ENCODE data around the gene LYPD5.
A peak's percentile ranks its signal among the peaks of the same experiment; 100 is the strongest.
"Not testable (repeated sequence)": the region's sequence is repeated elsewhere in the genome, so short reads cannot be mapped to it uniquely, and the experiment has no call there.

Gene LYPD5

DNA sequence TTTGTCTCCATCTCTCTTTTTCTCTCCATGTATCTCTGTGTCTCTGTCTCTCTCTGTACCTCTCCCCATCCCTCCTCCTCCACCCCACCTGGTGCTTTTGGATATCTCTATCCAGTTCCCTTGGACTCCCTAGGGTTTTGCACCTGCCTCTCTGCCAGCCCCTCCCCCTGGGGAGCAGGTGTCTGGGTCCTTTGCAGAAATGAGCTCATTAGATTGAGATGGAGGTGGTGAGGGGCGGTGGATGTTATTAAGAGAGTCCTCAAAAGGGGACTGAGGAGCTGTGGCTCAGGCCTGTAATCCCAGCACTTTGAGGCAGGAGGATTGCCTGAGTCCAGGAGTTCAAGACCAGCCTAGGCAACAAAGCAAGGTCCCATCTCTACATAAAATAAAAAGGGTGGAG, 23.6 kb downstream of the LYPD5 start:
- no peak for DNase-seq (ENCODE audit: low spot score)

DNA sequence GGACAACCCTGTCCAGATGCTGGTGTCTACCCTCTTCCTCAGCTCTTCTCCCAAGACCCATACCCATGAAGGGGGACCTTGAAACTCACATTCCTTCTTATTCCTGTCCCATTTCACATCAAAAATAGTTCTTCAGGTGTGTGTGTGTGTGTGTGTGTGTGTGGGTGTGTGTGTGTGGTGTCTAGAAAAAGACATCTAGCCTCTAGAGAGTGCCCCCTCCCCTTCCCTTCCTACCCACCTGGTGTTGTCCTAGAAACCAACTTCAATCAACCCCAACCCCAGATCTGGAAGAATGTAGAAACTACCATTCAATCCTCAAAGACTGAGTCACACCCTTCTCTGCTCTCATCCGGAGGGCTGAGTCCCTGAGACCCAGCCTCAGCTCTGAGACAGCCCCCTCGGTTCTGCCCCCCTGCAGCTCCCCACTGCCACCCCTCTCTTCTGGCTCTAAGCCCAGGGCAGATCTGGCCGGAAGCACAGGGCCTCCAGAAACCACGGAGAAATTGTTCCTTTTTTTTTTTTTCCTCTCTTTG, 25.0 kb downstream of the LYPD5 start:
- DNase-seq (ENCODE audit: low spot score): peak; percentile 62

DNA sequence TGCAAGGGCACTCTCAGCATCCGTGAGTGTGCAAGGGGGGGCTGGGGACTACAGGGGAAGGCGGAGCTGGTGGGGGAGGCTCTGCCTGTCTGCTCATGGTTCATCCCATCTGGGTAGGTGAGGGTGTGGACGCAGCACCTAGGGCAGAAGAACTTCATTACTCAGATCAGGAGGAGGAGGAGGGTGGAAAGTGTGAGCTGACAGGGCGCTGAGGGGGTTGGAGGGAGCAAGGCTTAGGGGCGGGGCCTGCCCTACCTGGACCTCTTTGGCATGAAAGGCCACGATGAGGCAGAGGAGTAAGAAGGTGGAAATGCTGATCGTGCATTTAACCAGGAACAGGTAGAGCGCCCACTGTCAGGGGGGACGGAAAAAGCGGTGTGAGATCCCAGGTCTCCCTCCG, 26.0 kb downstream of the LYPD5 start:
- DNase-seq (ENCODE audit: low spot score): no peak

DNA sequence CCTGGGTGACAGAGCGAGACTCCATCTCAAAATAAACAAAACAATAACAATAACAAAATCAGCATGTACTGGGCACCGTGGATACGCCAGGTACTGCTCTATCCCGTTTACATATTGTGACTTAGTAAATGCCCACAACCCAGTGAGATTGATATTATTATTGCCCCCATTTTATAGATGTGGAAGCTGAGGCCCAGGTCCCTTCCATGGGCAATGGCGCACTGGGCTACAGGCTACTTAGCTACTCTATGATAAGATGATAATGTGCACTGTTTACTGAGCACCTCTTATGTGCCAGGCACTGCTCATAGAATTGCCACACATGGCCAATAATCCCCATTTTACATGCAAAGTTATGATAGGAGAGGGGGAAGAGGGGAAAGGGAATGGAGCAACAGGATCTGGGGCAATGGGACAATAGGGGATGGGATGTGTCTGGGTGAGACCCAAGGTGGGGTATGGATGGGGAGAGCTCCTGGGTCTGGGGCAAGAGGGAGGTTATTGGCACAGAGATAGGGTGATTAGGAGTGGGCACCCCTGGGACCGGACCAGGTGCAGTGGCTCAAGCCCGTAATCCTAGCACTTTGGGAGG, 26.9 kb downstream of the LYPD5 start:
- DNase-seq (ENCODE audit: low spot score): no peak

DNA sequence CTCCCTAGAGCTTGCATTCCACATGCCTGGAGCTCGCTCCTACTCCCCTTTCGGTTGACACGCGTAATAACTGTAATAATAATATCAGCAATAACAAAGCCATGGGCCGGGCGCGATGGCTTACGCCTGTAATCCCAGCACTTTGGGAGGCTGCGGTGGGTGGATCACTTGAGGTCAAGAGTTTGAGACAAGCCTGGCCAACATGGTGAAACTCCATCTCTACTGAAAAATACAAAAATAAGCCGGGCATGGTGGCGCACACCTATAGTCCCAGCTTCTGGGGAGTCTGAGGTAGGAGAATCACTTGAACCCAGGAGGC, 27.3 kb downstream of the LYPD5 start:
- not testable (repeated sequence) for DNase-seq (ENCODE audit: low spot score)

DNA sequence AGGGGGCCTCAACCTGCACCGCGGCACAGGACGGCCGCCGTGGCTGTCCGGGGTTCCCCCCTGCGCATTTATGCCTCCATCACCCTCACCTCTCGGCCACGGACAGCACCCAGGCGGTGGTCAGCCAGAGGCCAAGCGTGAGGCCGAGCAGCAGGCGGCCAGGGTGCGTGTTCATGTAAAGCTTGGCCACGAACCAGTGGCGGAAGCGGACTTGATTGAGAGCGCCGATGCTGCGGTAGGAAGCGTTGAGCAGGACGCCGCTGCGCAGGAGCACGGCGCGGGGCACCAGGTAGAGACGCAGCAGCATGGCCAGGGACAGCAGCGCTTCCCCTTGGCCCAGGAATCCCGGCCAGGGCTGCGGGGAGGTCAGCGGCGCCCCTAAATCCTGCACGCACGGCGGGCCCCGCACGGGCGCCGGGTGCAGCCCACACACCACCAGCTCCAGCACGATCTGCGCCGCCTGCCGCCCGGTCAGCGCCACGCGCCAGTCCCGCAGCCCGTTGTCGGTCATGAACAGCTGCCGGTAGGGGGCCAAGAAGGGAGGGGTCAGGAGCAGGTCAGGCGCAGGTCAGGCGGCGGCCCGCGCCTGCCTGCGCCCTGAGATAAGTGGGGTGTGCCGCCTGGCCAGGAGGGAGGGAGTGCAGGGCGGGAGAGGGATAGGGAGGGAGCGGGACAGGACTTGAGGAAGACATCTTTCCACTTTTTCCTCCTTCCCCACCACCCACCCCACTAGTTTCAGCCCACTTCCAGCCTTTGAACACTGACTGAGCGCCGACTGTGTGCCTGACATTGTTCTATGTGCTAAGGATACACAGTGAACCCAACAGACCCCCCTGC, 27.9 kb downstream of the LYPD5 start:
- DNase-seq (ENCODE audit: low spot score): peak; percentile 69

DNA sequence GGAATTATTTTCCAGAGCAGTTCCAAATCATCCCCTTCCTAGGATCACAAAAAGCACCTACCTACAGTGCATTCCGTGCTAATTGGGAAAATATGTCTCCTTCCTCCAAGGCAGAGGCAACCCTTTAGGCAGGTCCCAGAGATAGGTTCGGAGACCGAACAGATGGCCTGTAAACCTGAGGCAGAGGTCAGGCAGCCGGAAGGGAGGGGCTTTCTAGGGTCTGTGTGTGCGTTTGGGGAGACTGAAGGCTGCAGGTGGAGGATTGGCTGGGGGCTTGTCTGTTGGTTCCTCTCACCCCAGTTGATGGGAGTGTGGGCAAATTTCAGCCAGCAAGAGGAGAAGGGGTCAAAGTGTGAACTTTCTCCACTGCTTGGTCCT, 28.5 kb downstream of the LYPD5 start:
- DNase-seq (ENCODE audit: low spot score): no peak

DNA sequence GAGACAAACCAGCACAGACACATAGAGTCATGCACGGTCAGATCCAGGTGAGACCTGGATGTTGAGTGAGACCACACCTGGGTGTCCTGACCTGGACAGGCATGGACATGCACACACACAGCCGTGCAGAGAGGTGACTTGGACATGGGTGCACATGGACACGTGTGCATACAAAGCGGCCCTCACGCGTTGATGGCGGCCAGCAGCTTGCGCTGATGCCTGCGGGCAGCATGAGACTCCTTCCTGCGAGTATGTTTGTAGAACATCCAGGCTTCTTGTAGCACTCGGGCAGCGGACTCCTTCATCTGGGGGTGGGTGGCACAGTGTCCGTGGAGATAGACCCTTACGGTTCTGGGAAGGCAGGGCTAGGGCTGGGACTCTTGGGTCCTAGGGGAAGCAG, 33.0 kb downstream of the LYPD5 start:
- DNase-seq (ENCODE audit: low spot score): no peak

DNA sequence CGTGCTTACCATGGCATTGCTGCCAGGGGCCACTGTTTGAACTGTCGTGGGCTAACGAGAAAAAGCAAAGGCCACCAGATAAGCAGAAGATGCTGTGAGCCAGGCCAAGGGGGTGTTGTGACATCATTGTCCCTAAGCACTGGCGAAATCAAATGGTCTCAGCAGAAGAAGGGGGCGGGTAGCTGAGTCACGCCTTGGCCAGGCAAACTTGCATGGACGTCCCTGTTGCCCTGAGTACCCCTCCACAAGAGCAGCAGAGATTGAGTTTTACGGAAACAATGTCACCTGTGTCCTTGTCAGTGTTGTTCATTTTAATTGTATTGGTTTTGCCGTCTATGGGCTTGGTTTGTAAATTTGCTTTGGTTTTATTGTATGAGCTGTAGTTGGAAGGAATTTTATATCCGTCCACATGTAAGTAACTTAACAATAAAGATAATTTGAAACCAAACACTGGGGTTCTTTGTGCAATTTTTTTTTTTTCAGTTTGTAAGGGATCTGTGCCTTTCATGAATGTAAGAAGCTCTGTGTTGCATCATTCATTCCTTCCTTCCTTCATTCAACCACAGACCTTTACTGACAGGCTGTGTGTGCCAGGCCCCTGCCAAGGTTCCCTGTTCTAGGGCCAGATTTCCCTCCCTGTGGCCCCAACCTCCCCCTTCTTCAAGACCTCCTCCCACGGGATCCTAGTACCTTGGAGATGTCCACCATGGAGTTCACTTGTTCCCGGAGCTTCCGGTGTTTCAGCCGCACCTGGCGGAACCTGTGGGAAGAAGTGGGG, 33.8 kb downstream of the LYPD5 start:
- DNase-seq (ENCODE audit: low spot score): no peak

DNA sequence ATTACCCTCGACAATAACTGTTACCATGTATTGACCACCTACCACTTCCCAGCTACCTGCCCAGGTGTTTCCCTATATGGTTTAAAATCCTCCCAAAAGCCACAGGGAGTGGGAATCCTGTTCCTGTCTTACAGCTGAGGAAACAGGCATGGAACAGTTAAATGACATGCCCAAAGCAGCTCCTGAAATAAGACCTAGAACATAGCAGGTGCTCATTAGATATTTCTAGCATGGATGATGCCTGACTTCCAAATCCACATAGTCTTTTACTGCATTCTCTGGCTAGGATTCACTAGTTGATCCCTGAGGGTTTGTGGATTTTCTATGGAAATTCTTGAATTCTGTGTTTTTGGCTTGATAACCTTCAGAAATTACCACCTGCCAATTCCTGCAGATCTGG, 34.4 kb downstream of the LYPD5 start:
- no peak for DNase-seq (ENCODE audit: low spot score)

DNA sequence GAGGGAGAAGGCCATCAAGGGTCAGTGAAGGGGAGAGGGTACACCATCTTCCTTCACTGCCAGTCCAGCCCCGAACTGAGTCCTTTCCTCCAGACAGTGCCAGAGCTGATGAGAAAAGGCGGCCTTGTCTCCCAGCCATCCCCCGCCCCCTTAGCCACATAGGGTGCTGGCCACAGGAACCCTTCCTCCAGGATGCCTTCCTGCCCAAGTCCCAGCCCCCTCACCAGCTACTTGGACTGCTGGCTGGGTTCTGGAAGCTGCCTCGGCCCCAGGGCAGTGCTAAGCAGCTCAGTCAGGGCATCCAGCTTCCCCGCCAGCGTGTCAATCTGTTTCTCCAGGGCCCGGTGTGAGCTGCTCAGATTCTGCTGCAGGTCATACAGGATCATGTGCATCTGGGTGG, 34.9 kb downstream of the LYPD5 start:
- no peak for DNase-seq (ENCODE audit: low spot score)

DNA sequence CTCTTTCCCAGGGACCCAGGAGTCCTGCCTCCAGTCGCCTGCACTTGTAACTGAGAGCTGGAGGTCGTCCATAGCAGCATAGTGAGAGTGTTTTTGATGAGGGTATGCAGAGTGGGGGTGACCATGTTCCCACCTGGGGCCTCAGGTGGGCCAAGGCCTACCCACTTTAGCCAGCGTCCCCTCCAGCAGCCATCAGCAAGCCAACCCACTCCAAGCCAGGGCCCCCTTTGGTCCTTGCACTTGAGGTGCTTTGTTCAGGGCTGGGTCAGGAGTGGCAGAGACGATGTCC, 35.5 kb downstream of the LYPD5 start:
- no peak for DNase-seq (ENCODE audit: low spot score)

DNA sequence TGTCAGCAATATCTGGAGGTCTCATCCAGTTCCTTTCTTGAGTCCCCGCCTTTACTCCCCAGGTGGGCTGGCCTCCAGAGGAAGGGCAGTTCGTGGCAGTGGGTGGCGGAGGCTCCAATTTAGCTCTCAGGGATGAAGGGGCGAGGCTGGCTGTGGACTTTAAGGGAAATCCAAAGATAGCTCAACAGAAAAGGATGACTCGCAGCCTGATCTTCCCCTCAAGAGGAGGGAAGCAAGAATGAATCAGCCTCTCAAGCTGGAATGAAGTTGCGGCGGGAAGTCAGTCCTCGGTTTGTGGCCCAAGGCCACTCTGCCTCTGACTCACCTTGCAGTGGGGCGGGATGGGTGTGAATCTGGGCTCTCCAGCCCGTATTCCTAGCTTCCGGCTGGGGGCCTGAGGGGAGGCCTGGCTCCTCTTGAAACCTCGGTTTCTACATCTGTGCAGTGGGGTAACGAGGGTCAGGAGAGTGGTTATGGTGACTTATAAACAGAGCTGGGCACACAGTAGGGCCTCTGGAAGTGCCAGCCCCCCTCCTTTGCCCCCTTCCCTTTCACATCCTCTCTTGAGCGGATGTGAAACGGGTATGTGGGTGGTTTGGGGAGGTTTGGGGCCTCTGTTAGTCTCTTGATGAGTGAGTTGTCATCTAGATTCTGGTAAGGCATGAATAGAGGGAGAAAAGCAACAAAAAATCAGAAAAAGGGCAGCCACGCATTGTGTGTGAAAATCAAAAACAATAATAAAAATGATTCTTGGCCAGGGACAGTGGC, 37.0 kb downstream of the LYPD5 start:
- DNase-seq (ENCODE audit: low spot score): peak; percentile 97

DNA sequence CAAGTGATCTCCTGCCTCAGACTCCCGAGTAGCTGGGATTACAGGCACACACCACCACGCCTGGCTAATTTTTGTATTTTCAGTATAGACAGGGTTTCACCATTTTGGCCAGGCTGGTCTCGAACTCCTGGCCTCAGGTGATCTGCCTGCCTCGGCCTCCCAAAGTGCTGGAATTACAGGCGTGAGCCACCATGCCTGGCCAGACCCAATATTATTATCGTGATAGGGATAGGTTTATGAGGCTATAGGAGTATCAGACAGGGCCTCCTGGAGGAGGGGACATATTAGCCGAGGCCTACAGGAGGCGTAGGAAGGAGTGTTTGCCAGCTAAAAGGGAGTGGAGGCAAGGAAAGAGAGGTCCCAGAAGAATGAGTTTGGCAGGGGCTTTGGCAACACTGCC, 37.6 kb downstream of the LYPD5 start:
- DNase-seq (ENCODE audit: low spot score): not testable (repeated sequence)

DNA sequence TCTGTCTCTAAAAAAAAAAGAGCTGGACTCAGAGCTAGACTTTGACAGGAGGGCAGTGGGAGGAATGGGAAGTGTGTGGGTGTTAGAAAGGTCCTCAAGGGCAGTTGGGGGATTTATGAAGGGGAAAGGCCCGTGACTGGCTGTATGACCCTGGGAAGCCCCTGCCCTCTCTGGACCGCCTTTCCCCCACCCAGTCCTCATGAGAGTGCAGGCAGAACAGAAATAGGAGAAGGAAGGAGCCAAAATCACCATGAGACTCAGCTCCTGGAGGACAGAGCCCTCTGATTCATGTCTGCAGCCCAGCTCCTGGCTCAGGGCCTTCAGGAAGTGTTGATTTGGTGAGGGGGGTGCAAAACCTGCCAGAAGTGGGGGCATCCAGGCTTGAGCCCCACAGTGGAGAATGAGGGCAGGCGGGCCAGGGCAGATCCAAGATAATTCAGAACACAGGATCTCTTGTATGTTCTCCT, 38.7 kb downstream of the LYPD5 start:
- DNase-seq (ENCODE audit: low spot score): peak; percentile 41

DNA sequence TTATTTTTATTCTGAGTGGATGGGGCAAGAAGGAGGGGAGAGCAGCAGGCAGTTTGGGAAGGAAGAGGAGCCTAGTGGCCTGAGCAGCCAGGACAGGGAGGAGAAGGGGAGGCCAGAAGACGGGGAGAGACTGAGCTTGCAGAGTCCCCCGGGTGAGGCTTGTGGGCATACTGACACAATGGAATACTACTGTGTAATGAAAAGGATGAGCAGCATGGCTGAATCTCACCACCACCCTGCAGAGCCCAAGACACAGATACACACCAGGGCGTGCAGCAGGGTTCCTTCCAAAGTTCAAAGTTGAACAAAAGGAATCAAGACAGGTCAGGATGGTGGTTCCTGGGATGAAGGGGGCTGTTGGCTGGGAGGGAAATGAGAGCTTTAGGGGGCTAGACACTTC, 39.4 kb downstream of the LYPD5 start:
- DNase-seq (ENCODE audit: low spot score): no peak

DNA sequence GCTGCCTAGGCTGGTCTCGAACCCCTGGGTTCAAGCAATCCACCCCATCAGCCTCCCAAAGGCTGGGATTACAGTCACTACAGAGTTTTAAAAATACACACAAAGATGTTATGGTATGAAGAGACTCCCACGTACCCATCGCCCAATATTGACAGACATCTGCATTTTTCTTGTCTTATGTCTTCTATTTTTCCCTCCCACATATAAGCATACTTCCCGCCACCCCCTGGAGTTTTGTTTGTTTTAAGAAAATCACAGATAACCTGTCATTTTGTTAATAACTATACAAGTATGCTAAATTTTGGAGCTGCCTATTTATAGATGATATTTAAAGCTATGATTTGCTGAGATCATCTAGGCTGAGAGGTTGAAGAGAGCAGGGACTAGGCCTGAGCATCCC, 41.3 kb downstream of the LYPD5 start:
- DNase-seq (ENCODE audit: low spot score): no peak

DNA sequence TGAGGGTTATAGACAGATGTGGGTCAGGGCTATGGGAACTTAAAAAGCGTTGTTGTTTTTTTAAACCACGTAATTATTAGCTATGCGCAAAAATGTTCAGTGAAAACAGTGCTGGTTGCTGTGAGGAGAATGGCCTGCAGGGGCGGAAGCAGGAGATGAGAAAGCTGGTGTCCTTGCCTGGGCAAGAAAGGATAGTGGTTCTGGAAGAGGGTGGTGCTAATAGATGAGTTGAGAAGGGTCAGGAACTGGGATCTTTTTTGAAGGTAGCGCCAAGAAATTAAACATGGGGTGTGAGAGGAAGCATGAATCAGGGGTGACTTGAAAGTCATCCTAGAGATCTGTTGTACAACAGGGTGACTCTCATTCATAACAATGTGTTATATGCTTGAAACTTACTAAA, 42.7 kb downstream of the LYPD5 start:
- no peak for DNase-seq (ENCODE audit: low spot score)

DNA sequence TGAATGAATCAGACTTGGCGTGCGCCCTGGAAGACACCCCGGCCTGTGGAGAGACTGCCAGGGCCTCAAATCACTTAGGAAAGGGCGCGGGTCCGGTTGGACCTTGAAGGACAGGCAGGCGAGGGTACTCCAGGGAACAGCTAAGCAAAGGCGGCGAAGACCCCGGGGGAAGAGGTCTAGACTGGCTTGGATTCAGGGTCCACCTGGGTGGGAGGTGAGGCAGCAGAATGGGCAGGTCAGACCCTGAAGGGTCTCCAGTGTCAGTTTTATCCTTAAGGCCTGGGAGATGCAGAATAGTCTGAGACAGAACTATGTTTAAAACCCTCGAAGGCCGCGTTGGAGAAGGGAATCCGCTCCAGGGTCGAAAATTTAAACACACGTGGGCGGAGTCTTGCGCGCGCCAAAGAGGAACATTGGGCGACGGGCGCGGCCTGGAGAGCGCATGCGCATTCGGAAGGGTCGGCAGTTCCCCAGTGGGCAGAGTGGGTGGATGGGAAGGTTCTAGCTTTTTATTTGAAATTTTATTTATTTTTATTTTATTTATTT, 46.9 kb downstream of the LYPD5 start:
- peak; percentile 75 for DNase-seq (ENCODE audit: low spot score)

DNA sequence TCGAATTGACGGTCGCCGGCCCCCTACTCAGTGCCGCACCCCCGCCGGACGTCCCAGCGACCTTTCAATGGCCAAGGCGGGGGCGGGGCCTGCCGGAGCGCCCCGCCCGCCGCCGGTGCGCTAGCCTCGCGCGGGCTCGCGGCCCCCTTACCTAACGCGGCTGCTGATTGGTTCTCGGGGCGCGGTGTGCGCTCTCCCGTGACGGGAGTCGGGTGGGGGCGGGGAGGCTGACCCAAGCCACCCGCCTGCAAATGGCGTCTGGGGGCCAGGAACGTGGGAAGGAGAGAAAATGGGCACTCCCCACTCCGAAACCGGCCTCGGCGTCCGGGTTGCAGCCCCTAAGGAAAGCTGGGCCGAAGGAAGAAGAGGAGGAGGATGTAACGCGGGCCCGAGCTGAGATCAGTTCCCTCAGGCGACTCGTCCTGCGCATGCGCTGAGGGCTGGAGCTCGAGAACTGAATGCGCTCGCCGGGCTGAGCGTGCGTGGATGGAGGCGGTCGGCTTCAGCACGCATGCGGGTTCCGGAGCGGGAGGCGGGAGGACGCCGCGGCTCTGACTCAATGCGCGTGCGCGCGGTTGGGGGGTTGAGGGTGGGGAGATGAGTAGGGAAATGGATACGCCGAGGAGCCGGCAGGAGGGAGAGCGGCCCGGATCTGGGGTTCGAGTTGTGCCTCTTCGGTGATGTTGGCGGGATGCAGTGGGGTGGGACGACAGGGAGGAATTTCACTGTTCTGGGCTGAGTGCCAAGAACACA, 47.6 kb downstream of the LYPD5 start, which contains the start of gene SMG9:
Gene SMG9 (minus strand): TSS at position 460 of the 753 bp plus-strand sequence. CDS start 4,221 bp downstream, outside the sequence.
- DNase-seq (ENCODE audit: low spot score): peak; percentile 97

DNA sequence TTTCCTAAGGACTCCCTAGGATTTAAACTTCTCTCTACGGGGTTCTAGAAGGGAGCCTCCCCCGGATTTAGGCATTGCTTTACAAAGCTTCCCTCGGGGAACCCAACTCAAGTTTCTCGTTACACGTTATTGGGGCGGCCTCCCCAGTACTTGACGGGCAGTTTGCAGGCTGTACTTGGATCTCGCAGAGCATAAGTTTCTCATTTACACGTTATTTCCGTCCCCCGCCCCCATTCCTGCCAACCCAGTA, 48.1 kb downstream of the LYPD5 start:
- DNase-seq (ENCODE audit: low spot score): no peak
